Ectodermal cell (in vitro differentiated cells): ENCODE results near the gene TAF3.

Source experiments
- H3K27ac ChIP-seq: 2 replicates; pipeline ENCODE4 v1.7.0; 2013; ENCODE audit warnings: mild to moderate bottlenecking, low read depth, low read length; ENCODE audit not compliant: insufficient read depth, poor library complexity, severe bottlenecking
- H3K27me3 ChIP-seq: 2 replicates; pipeline ENCODE4 v1.7.0; 2013; ENCODE audit warnings: mild to moderate bottlenecking, low read length; ENCODE audit not compliant: insufficient read depth, control insufficient read depth, poor library complexity, severe bottlenecking
- H3K36me3 ChIP-seq: one replicate; pipeline ENCODE4 v1.7.0; 2013; ENCODE audit warnings: low read length; ENCODE audit not compliant: control insufficient read depth, insufficient read depth
- H3K4me1 ChIP-seq: one replicate; pipeline ENCODE4 v1.7.0; 2013; ENCODE audit warnings: low read length; ENCODE audit not compliant: control insufficient read depth, insufficient read depth
- H3K4me3 ChIP-seq: 2 replicates; pipeline ENCODE4 v1.7.0; 2013; ENCODE audit warnings: low read depth, low read length, control low read depth; ENCODE audit not compliant: insufficient read depth
- H3K9me3 ChIP-seq: 2 replicates; pipeline ENCODE4 v1.7.0; 2013; ENCODE audit warnings: mild to moderate bottlenecking, low read length, moderate library complexity; ENCODE audit not compliant: control insufficient read depth
- WGBS, 2 experiments: methylation state at CpG; one replicate each; pipeline ENCODE4 v1.1.7; 2013; ENCODE audit warnings: missing lambda C conversion rate in 2 of 2; 5-methylcytosine and 5-hydroxymethylcytosine counted together

TAF3 gene

DNA sequence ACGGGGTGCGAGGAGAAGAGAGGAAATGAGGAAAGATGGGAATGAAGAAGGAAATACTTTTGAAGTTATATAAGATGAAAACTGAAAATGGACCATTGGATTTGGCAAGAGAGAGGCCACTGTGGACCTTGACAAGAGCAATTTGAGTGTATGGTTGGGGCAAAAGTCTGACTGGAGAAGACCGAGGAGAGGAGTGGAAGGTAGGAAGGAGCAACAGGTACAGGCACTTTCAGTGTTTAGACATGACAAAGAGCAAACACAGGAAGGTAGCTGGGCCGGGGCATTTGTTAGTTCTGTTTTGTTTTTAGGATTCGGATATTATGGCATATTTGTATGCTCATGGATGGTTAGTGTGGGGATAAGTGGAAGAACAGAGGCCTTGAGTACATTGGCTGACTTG, 99.4 kb downstream of the TAF3 start:
- Histone ChIP-seq H3K4me1 (no peaks in the 10 kb centered on the region), H3K4me3 (no peak overlapping the region), H3K36me3 (no peaks in the 10 kb centered on the region), H3K27me3 (no peaks in the 10 kb centered on the region), H3K9me3 (no peaks in the 10 kb centered on the region), H3K27ac (no peak overlapping the region)
- 92 to 95% methylated on average over 5 of the region's 5 CpGs for WGBS, 2 experiments

DNA sequence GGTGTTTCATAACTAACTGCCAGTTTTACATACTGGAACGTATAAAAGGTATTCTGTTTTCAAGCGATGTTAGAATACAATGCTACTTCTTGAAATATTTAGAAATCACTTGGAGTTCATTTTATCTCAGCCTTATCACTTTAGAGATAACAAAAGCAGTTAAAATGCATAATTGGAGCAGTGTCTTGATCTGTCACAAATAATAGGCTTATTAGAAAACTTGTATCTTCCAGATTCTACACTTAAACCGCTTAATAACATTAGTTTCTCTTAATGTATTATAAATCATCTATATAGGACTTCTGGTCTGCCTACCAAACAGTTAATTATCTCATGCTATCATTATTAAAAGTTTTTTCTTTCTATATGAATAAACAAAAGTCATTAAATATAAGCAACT, 104.4 kb downstream of the TAF3 start:
- WGBS, 2 experiments, result 93% methylated on average over 2 of the region's 3 CpGs; no CpG with 5 or more reads in 1 of the 2 experiments
- H3K36me3 ChIP-seq, result no peaks in the 10 kb centered on the region
- H3K27me3 ChIP-seq, result no peaks in the 10 kb centered on the region
- no peaks in the 10 kb centered on the region for H3K4me1 ChIP-seq
- H3K9me3 ChIP-seq, result no peaks in the 10 kb centered on the region
- H3K27ac ChIP-seq, result no peak overlapping the region
- no peak overlapping the region for H3K4me3 ChIP-seq

GRCh38 chr10:7928536-7928935, 110.2 kb downstream of the TAF3 start:
- Histone ChIP-seq H3K4me3 (no peak overlapping the region), H3K27ac (no peak overlapping the region), H3K36me3 (no peaks in the 10 kb centered on the region), H3K9me3 (no peaks in the 10 kb centered on the region), H3K27me3 (no peaks in the 10 kb centered on the region), H3K4me1 (no peaks in the 10 kb centered on the region)
- WGBS, 2 experiments, result 94 to 96% methylated on average over 3 of the region's 3 CpGs

- no peak overlapping the region for H3K4me3 ChIP-seq
- 91 to 92% methylated on average over 8 to 9 of the region's 9 CpGs for WGBS, 2 experiments
- no peaks in the 10 kb centered on the region for H3K27me3 ChIP-seq
- H3K4me1 ChIP-seq, result no peaks in the 10 kb centered on the region
- H3K9me3 ChIP-seq, result no peaks in the 10 kb centered on the region
- no peaks in the 10 kb centered on the region for H3K36me3 ChIP-seq
- no peak overlapping the region for H3K27ac ChIP-seq
These were observed 114.2 kb downstream of the TAF3 start for GRCh38 chr10:7932301-7933036.

- H3K9me3 ChIP-seq, result no peaks in the 10 kb centered on the region
- H3K4me3 ChIP-seq, result no peak overlapping the region
- H3K27me3 ChIP-seq, result no peaks in the 10 kb centered on the region
- H3K4me1 ChIP-seq, result no peaks in the 10 kb centered on the region
- no peak overlapping the region for H3K27ac ChIP-seq
- no peaks in the 10 kb centered on the region for H3K36me3 ChIP-seq
- 87 to 93% methylated on average over 3 of the region's 3 CpGs for WGBS, 2 experiments
These were observed 115.0 kb downstream of the TAF3 start for GRCh38 chr10:7933262-7933661.

DNA sequence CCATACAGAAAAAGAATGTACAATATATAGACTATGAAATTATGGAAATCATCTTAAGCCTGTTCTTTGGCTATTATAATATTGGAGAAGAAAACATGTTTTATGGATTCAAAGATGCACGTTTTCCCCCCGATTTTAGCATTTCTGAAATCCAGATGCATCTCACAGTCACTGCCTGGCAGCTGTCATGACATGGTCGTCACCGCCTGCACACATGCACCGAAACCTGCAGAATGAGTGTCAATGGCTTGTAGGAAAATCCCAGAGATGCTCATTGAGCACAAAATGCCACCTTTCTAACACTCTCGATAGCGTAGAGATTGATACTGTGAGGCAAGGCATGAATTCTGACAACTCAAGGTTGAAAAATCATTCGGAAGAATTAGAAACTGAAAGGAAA, 115.5 kb downstream of the TAF3 start:
- Histone ChIP-seq H3K27ac (no peak overlapping the region), H3K9me3 (no peaks in the 10 kb centered on the region), H3K36me3 (no peaks in the 10 kb centered on the region), H3K27me3 (no peaks in the 10 kb centered on the region), H3K4me3 (no peak overlapping the region), H3K4me1 (no peaks in the 10 kb centered on the region)
- WGBS, 2 experiments, result 96% methylated on average over 8 of the region's 8 CpGs

DNA sequence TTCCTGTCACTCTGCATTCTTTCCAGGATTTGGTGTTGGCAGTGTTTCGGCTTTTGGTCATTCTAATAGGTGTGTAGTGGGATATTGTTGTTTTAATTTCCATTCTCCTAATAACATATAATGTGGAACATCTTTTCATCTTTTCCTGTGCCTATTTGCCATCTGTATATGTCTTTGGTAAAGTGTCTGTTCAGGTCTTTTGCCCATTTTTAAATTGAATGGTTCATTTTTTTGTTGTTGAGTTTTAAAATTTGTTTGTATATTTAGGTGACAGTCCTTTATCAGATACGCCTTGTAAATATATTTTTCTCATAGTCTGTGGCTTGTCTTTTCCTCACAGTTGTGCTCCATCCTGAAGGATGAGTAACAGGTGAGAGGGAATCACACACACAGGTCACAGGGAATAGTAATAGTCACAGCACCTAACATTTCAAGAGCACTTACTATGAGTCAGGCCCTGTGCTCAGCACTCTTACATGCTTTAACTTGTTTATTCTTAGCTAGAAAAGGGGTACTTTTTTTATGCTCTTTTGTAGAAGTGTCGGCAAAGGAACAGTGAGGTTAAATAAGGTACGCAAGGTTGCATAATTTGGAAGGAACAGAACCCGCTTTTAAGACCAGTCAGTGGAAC, 119.1 kb downstream of the TAF3 start:
- Histone ChIP-seq H3K27ac (no peak overlapping the region), H3K9me3 (no peaks in the 10 kb centered on the region), H3K36me3 (no peaks in the 10 kb centered on the region), H3K4me3 (no peak overlapping the region), H3K27me3 (no peaks in the 10 kb centered on the region), H3K4me1 (no peaks in the 10 kb centered on the region)
- 96 to 98% methylated on average over 4 of the region's 5 CpGs for WGBS, 2 experiments

- Histone ChIP-seq H3K27ac (no peak overlapping the region), H3K4me1 (no peaks in the 10 kb centered on the region), H3K9me3 (no peaks in the 10 kb centered on the region), H3K4me3 (no peak overlapping the region), H3K36me3 (no peaks in the 10 kb centered on the region), H3K27me3 (no peaks in the 10 kb centered on the region)
- 92 to 94% methylated on average over 6 of the region's 6 CpGs for WGBS, 2 experiments
These were observed 123.3 kb downstream of the TAF3 start for GRCh38 chr10:7941576-7941975.

GRCh38 chr10:7942316-7942715, 124.0 kb downstream of the TAF3 start:
- Histone ChIP-seq H3K4me3 (no peak overlapping the region), H3K36me3 (no peaks in the 10 kb centered on the region), H3K27ac (no peak overlapping the region), H3K4me1 (no peaks in the 10 kb centered on the region), H3K9me3 (no peaks in the 10 kb centered on the region), H3K27me3 (no peaks in the 10 kb centered on the region)
- WGBS, 2 experiments, result 95% methylated on average over 4 of the region's 4 CpGs

- Histone ChIP-seq H3K27ac (no peak overlapping the region), H3K4me1 (no peaks in the 10 kb centered on the region), H3K27me3 (no peaks in the 10 kb centered on the region), H3K36me3 (no peaks in the 10 kb centered on the region), H3K4me3 (no peak overlapping the region), H3K9me3 (no peaks in the 10 kb centered on the region)
- 88 to 89% methylated on average over 11 of the region's 11 CpGs for WGBS, 2 experiments
These were observed 124.6 kb downstream of the TAF3 start for GRCh38 chr10:7942859-7943258.
